HuH-7.5 (cell line): Measurements from ENCODE around the gene VAMP8.
A peak's percentile ranks its signal among the peaks of the same experiment; 100 is the strongest.
"Not testable (repeated sequence)": the region's sequence is repeated elsewhere in the genome, so short reads cannot be mapped to it uniquely, and the experiment has no call there.

ENCODE experiments used
- DNase-seq: peaks from one replicate; pipeline ENCODE4 v3.0.0; 2011; ENCODE audit warnings: low spot score

The VAMP8 gene

DNA sequence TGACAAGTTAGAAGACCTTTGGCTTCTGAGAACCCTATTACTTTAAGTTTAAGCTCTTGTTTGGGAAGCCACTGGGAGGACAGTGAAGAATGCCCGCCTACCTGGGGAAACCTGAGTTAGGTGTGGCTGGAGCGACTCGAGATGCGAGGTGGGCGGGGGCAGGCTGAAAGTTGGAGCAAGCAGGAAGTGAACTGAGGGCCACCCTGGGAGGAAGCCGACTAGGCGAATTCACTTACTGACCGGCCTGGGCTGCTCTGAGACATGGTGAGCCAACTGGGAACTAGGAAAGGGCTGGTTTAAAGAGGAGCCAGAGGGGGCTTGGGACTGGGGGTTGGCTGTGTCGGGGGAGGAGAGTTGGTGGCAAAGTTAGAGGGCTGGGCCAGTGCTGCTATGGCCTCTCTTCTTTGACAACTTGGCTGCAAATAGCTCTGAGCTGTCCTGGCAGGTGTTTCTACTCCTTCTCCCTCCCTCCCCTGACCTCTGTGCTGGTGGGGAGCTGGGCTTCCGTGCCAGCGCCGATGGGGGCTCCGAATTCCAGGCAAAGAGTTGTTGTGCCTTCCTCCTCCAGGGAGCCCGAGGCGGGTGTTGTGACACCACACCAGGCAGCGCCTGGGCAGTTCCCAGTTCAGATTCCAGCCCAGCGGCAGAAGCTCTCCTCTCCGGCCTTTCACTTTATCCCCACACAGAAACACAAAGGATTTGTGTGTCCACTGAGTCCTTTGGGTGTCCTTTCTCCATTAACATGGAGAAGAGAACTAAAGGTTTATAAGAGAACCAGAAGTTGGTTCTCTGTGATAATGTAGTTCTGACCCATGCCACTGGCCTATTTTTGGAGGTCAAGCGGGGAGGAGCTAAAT, at the start of gene VAMP8:
TSS of gene VAMP8 (plus strand) at position 201 of the 857 bp plus-strand sequence. CDS start at position 262, 61 bp downstream.
- peak; percentile 56 for DNase-seq

DNA sequence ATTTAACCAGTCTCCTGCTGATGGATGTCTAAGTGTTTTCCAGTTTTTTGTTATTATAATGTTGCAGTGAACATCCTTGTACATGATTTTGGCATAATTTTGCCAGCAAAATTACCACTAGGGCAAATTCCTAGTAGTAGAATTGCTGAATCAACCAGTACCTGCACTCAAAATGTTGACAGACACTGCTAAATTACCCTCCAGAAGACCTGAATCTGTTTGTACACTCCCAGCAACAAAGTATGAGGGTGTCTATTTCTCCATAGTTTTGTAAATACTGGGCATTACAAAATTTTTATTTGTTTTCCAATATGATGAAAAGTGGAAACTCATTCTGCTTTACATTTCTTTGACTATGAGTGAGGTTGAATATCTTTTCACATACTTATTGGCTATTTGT, 49.6 kb upstream of the VAMP8 start:
- DNase-seq: no peak

DNA sequence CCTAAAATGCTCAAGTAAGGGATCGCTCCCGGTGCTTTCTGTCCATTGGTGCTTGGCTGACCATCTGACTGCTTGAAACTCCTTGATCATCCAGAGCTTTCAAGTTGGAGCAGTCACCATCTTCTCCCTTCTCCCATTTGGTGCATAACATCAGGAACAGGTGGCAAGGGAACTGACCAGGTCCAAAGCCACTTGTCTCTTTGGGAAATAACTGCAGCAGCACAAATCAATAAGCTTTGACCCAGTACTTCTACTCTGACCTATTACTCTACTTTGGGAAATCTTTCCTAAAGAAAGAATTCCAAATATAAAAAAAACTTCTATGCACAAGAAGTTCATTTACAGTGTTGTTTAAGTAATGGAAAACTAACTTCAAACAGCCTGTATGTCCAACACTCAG, 49.0 kb upstream of the VAMP8 start:
- DNase-seq: no peak

DNA sequence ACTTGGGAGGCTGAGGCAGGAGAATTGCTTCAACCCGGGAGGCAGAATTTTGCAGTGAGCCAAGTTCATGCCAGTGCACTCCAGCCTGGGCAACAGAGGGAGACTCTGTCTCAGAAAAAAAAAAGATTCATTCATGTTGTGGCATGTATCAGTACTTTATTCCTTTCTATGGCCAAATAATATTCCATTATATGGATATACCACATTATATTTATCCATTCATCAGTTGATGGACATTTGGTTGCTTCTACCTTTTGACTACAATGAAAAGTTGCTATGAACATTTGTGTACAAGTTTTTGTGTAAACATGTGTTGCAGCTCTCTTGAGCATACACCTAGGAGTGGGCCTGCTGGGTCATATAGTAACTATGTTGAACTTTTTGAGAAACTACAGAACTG, 47.6 kb upstream of the VAMP8 start:
- DNase-seq: no peak

DNA sequence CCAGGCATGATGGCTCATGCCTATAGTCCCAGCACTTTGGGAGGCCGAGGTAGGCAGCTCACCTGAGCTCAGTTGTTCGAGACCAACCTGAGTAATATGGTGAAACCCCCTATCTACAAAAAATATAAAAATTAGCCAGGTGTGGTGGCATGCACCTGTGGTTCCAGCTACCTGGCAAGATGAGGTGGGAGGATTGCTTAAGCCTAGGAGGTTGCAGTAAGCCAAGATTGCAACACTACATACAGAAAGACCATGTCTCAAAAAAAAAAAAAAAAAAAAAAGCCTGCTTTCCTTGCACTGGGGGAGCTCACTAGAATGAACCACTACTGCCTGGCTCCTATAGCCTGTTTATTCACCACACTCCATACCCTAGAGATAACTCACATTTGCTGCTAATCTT, 45.8 kb upstream of the VAMP8 start:
- DNase-seq: no peak

DNA sequence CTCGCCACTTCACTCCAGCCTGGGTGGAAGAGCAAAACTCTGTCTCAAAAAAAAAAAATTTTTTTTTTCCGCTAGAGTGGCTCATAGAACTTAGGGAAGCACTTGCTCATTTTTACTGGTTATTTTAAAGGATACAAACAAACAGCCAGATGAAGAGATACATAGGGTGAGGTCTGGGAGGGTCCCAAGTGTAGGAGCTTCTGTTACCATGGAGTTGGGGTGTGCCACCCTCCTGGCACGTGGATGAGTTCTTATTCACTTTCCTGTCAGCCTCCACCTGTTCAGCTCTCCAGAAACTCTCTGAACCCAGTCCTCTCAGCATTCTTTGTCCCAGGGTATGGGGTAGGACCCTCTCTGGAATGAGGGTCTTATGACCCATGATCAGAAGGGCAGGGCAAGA, 43.3 kb upstream of the VAMP8 start:
- DNase-seq: no peak

DNA sequence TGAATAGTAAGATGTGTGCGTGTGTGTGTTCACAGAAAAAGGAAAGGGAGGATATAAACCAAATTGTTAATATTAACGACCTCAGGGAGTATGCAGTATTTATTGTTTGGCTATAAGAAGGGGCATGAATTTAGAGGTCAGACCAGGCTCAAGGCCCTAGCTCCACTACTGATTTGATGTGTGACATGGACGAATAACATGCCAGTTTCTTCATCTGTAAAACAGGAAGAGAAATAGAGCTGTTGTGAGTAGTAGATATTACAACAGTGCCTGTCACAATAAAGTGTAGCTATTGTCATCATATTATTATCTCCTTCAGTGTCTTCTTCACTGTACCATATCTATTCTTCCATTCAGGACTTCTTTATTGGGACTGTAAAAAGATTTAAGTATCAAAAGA, 42.5 kb upstream of the VAMP8 start:
- no peak for DNase-seq

DNA sequence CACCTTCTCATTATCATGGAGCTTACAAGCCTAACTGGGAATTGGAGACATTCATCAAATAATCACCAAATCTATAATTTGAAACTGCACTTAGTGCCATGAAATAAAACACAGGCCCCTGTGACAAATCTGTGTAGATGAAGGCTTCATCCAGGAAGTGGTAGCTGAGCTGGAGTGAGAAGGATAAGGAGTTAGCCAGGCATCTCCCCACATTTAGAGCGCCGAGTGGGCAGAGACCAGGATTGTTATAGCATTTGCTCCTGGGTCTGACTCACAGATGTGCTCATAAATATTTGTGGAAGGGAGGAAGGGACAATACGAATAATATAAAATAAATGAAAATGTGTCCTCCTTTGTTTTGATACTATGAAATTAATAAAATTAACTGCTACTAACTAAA, 40.9 kb upstream of the VAMP8 start:
- DNase-seq: no peak

DNA sequence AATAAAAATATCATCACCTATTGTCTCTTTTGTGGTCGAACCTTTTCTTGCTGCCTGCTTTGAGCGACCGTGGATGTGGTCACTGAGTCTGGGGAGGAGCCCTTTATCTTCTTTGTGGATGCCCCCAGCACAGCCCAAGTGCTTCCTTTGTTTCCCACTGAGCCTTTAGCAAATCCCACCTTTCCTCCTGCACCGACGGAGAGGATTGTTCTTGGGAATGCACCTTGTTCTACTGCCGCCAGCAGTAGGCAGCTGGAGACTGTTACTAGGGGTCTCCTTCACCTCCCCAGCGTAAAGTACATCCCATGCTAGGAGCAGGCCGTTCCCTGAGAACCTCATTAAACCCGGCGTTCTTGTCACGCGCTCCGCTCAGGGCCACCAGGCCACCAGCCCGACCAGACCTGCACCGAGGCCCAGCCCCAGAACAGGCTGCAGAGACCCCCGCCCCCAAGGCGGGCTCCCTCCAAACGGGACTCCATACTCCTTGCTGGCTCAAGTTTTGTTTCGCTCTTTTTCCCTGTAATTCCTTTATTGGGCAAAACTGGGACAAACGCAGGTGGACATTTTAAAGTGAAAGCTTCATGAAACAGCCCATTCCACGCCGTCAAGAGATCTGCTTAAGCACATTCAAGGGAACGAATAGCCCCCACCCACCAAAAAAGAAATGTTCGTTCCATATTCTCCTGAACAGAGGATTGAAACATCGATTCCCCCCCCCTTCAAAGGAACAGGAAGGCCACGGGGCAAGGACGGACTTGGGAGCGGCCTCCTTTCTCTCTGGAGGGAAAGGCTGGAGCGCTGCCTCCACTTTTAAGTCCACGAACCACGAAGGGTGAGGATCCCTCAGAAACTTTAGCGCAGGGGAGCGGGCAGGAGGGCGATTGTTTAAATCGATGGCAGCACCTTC, 39.5 kb upstream of the VAMP8 start:
- DNase-seq: no peak

DNA sequence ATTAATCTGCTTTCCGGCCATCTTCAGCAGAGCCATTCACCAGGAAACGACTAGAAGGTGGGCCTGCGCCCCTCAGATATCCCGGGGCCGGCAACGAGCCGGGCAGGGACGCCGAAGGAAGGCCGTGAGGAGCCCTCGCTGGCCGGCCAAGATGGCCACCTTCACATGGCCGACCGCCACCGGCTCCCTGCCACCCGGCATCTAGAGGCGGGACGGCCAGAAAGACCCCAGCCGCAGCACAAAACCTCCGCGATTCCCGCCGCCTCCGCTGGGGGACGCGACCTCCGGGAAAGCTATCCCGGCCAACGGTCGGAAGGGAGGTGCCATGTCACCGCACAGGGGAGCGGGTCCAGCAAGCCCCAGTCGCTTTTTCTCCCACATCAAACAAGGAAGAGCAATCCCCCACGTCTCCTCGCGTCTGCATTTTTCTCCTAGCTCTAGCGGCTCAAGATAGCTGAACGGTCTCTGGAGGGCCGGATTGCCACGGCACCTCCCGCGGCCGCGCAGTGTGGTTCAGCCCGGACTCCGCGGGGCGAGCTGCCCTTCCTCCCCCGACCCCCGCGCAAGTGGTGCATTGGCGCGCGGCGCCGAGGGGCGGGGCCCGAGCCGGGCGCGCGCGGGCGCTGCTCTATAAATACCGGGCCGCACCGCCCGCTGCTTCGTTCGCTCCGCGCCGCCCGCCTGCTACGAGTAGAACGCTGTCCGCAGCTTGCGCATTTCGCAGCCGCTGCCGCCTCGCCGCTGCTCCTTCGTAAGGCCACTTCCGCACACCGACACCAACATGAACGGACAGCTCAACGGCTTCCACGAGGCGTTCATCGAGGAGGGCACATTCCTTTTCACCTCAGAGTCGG, 38.7 kb upstream of the VAMP8 start, which contains the start of gene MAT2A:
TSS of gene MAT2A (plus strand) at position 662 of the 854 bp plus-strand sequence. CDS start at position 782, 120 bp downstream.
- DNase-seq: peak; percentile 78

DNA sequence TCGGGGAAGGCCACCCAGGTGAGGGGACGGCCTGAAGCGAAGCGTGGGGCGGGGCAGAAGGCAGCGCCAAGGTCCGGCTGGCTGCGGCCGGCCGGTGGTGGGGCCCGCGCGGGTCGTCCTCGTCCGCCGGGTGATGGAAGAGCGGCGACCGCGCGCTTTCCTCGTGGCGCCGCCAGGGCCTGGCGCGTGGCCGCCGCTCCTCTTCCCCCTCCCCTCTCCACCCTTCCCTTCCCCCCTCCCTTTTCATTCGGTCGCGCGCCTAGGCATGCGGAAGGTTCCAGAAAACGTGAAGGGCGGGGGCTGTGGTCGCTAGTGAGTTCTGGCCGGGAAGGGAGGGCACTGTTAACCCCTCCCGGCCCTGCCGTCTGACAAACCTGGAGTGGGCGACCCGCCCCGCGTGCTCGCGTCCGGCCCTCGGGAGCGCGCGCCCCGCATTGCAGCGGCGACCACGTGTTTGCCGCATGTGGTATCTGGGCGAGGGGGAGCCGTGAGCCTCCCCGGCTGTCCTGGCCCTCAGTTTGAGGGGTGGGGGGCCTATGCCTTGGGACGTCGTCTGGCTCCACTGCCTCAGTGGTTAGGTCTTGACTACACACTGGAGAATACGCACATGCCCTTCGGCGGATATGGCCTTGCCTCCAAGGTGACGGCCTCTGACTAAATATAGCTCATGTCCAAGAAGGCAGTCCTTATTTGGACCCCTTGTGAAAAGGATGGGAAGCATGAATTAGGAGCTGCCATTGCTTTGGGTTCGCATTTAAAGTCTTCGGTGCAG, 37.8 kb upstream of the VAMP8 start:
- peak; percentile 15 for DNase-seq

DNA sequence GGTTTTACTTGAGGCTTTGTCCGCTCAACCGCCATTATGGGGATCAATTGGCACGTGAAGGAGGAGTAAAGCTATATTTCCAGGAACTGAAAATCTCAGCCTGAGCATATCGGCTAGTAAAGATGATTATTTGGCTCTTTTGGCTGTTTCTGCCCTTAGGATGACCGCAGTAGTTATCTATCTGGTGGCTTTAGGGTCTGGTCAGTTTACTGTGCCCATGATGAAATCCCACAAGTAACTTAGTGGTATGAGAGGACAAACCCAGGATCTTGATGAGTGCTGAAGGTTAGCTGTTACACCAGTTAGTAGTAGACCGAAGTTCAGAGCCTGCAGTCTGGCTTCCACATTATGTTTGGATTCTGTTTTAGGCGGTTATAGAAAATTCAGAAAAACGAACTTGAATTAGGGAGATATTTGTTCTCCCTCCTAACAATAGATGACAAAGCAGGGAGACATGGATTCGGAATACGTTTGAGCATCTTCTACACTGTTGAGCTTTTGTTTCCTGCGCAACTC, 37.2 kb upstream of the VAMP8 start:
- DNase-seq: no peak

DNA sequence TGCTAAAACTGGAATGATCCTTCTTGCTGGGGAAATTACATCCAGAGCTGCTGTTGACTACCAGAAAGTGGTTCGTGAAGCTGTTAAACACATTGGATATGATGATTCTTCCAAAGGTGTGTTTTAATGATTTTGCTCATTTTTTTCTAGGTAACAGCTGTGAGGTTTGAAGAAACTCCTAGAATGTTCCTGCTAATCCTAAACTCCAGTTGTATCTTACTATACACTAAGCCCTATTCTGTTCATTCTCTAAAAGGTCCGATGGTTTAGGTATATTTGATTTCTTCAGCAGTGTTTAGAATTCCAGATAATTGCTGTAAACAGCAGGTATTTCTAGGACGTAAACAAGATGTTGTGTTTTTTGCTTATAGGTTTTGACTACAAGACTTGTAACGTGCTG, 36.1 kb upstream of the VAMP8 start:
- no peak for DNase-seq

DNA sequence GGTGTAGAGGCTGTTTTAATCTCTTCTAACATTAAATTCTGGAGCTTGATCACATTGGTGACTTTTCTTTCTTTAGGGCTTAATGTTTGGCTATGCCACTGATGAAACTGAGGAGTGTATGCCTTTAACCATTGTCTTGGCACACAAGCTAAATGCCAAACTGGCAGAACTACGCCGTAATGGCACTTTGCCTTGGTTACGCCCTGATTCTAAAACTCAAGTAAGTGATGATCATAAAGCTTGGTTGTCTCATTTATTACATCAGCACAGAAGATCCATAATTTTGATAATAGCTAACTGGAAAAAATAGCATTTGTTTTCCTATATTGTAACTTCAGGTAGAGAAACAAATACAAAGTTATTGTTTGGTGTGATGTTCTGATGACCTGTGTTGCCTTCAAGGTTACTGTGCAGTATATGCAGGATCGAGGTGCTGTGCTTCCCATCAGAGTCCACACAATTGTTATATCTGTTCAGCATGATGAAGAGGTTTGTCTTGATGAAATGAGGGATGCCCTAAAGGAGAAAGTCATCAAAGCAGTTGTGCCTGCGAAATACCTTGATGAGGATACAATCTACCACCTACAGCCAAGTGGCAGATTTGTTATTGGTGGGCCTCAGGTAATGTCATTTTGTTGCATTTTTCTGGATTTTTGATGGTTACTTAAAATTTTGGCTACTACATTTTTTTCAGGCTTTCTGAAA, 35.5 kb upstream of the VAMP8 start:
- no peak for DNase-seq

DNA sequence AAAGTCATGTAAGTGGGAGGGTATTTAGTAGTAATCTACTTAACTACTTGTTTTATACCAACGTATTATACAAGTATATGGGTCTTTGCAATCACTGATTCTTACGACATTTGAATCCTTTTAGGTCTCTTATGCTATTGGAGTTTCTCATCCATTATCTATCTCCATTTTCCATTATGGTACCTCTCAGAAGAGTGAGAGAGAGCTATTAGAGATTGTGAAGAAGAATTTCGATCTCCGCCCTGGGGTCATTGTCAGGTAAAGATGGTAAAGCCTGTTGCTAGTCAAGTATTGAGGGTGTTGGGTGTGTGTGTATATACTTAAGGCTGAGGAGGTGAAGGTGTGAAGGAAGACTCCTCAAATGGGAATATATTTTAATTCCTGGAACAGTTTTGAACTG, 34.6 kb upstream of the VAMP8 start:
- DNase-seq: no peak

DNA sequence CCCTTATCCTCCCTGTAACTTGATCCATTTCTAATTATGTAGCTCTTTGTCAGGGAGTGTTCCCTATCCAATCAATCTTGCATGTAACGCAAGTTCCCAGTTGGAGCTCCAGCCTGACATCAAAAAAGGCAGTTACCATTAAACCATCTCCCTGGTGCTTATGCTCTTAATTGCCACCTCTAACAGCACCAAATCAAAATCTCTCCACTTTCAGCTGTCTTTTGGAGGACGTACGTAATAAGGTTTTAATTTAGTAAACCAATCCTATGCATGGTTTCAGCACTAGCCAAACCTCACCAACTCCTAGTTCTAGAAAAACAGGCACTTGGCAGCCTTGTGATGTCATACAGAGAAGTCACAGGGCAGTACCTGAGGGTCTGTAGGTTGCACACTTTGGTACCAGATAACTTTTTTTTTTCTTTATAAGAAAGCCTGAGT, 33.1 kb upstream of the VAMP8 start:
- not testable (repeated sequence) for DNase-seq

DNA sequence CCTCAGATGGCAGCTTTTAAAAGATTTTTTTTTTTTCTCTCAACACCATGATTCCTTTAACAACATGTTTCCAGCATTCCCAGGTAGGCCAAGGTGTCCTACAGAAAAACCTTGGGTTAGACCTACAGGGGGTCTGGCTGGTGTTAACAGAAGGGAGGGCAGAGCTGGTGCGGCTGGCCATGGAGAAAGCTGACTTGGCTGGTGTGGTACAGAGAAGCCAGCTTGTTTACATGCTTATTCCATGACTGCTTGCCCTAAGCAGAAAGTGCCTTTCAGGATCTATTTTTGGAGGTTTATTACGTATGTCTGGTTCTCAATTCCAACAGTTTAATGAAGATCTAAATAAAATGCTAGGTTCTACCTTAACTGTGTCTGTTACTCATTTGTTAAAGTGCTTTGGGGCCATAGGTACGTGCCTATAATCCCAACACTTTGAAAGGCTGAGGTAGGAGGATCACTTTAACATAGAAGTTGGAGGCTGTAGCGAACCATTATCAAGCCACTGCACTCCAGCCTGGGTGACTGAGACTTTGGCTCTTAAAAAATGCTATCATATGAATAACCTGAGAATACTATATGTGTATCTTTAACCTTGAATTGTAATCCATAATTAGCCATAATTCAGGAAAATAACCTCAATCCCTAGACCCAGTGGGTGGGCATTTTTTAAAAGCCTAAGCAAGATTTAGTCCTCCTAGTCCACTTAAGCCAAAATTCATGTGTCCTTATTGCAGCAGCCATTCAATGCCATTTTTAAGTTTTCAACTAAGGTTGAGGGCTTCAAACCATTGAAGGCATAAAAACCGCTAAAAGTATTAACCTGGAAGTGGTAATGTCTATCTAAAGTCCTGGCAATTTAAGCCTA, 32.2 kb upstream of the VAMP8 start:
- not testable (repeated sequence) for DNase-seq

DNA sequence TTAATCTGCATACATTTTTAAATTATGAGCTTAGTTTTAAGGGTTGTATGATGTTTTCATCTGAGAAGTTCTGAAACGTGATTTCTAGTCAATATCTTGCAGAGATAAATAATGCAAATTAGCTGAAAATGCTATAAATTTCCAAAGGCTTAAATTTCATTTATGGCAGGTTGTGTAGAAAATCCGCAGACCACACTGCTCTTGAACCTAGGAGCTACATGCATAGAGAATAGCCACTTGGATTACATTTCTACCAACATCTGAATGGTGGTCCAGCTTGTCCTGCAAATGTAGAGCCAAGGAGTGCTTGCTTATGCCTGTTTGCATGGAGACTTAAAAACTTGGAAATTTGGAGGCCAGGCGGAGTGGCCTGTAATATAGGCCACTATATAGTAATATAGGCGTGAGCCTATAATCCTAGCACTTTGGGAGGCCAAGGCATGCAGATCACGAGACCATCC, 31.6 kb upstream of the VAMP8 start:
- no peak for DNase-seq
